H1 (cell line): ENCODE data around the gene C9orf50. TPM values are rescaled to one million over a fixed set of nuclear protein-coding genes. Genes with fewer than 3 reads are reported as not detected.
A peak's percentile ranks its signal among the peaks of the same experiment; 100 is the strongest.

Experiments
- BRCA1 ChIP-seq: IDR thresholded peaks from 2 replicates; pipeline ENCODE4 v1.6.1; 2012; ENCODE audit warnings: low read depth, low read length, improper control_type of control experiment
- CBX5 ChIP-seq: fragments of 300-800, 300-1000 bp; sonication (generic); IDR thresholded peaks from 2 replicates; pipeline ENCODE4 v1.7.1; 2016; ENCODE audit warnings: antibody characterized with exemption, low read length, low read depth
- EGR1 ChIP-seq: IDR thresholded peaks from 2 replicates; pipeline ENCODE4 v1.6.1; 2011; ENCODE audit warnings: low read depth, low read length, borderline replicate concordance
- EP300 ChIP-seq, 2 experiments: IDR thresholded peaks; 1 replicate in 1 of 2; 2 replicates in 1 of 2; pipeline ENCODE4 v1.6.1; 2011 to 2012; ENCODE audit warnings: low read depth in 2 of 2, low read length in 2 of 2, mild to moderate bottlenecking in 2 of 2, borderline replicate concordance in 1 of 2, inconsistent platforms in 1 of 2, moderate library complexity in 1 of 2
- GABPA ChIP-seq: IDR thresholded peaks from 2 replicates; pipeline ENCODE4 v1.6.1; 2011; ENCODE audit warnings: mild to moderate bottlenecking, low read length, moderate library complexity, borderline replicate concordance; ENCODE audit not compliant: insufficient read depth
- HDAC6 ChIP-seq: IDR thresholded peaks from one replicate; pipeline ENCODE4 v1.7.1; 2012; ENCODE audit warnings: low read depth, mild to moderate bottlenecking, inconsistent platforms, low read length, moderate library complexity
- JUND ChIP-seq: IDR thresholded peaks from 2 replicates; pipeline ENCODE4 v1.6.1; 2011; ENCODE audit warnings: mild to moderate bottlenecking, improper control_type of control experiment, low read length
- MAFK ChIP-seq: IDR thresholded peaks from 2 replicates; pipeline ENCODE4 v1.6.1; 2012; ENCODE audit warnings: low read depth, mild to moderate bottlenecking, improper control_type of control experiment, low read length
- PHF8 ChIP-seq: fragments of 200-600 bp; sonication (generic); conservative IDR thresholded peaks from 2 replicates; pipeline ENCODE4 v1.7.1; 2012; ENCODE audit warnings: low read depth, mild to moderate bottlenecking, inconsistent platforms, low read length, moderate library complexity
- POLR2AphosphoS5 ChIP-seq: IDR thresholded peaks from 2 replicates; pipeline ENCODE4 v1.6.1; 2011; ENCODE audit warnings: low read depth, low read length
- RXRA ChIP-seq: IDR thresholded peaks from 2 replicates; pipeline ENCODE4 v1.6.1; 2011; ENCODE audit warnings: low read depth, mild to moderate bottlenecking, low read length, moderate library complexity; ENCODE audit not compliant: insufficient read depth
- SIX5 ChIP-seq: IDR thresholded peaks from 2 replicates; pipeline ENCODE4 v1.6.1; 2011; ENCODE audit warnings: mild to moderate bottlenecking, low read depth, low read length
- SP1 ChIP-seq: IDR thresholded peaks from 2 replicates; pipeline ENCODE4 v1.6.1; 2011; ENCODE audit warnings: low read depth, low read length
- TAF1 ChIP-seq: IDR thresholded peaks from 2 replicates; pipeline ENCODE4 v1.6.1; 2011; ENCODE audit warnings: mild to moderate bottlenecking, low read depth, low read length
- TAF7 ChIP-seq: optimal IDR thresholded peaks from 2 replicates; pipeline ENCODE3; 2011; ENCODE audit warnings: low read depth, mild to moderate bottlenecking, inconsistent platforms, low read length, moderate library complexity, borderline replicate concordance
- TBP ChIP-seq: IDR thresholded peaks from 2 replicates; pipeline ENCODE4 v1.6.1; 2011; ENCODE audit warnings: low read depth, low read length, improper control_type of control experiment
- YY1 ChIP-seq: IDR thresholded peaks from 2 replicates; pipeline ENCODE4 v1.6.1; 2011; ENCODE audit warnings: low read depth, mild to moderate bottlenecking, low read length
- polyA plus RNA-seq, 7 experiments: library from polyadenylated mRNA; depleted of rRNA in 3 of 7; stranded (reverse) in 5 of 7; unstranded in 2 of 7; fragments of >200 nt in 5 of 7; fragments of 200-250 nt in 2 of 7; gene quantifications; 1 replicate in 5 of 7; 2 replicates in 1 of 7; 4 replicates in 1 of 7; pipeline versions ENCODE4 v1.2.1 to v1.2.3, GENCODE V29; 2011 to 2013; ENCODE audit warnings: missing spikeins in 2 of 7, mixed read lengths in 2 of 7
- total RNA-seq: library from RNA; stranded (reverse); fragmentation: NEBNext Ultra II Directional; extraction: Animal tissue kit (Norgen Biotek cat#: 25700); gene quantifications from 2 replicates; pipeline ENCODE4 v1.2.1, GENCODE V29; 2021
- TF ChIP-seq, protein P1 (sequence below): IDR thresholded peaks from 2 replicates; pipeline ENCODE4 v1.6.1; 2012; ENCODE audit warnings: inconsistent platforms
- TF ChIP-seq, protein P2 (sequence below), 3 experiments: IDR thresholded peaks; 1 replicate in 2 of 3; 2 replicates in 1 of 3; pipeline versions ENCODE4 v1.5.1 to v1.6.1; 2011; ENCODE audit warnings: low read length in 3 of 3, mild to moderate bottlenecking in 3 of 3, inconsistent platforms in 2 of 3, low read depth in 1 of 3, moderate library complexity in 1 of 3; ENCODE audit not compliant: insufficient read depth in 1 of 3; ENCODE audit errors: control extremely low read depth in 1 of 3
- TF ChIP-seq, protein P3 (sequence below): IDR thresholded peaks from 2 replicates; pipeline ENCODE4 v1.6.1; 2011; ENCODE audit warnings: low read depth, mild to moderate bottlenecking, low read length; ENCODE audit not compliant: insufficient read depth

Gene C9orf50
- total and polyA plus RNA-seq, 2 of the 8 experiments (the other 6 are each of a cell fraction or from before 2014, with no cell fraction given): not detected

DNA sequence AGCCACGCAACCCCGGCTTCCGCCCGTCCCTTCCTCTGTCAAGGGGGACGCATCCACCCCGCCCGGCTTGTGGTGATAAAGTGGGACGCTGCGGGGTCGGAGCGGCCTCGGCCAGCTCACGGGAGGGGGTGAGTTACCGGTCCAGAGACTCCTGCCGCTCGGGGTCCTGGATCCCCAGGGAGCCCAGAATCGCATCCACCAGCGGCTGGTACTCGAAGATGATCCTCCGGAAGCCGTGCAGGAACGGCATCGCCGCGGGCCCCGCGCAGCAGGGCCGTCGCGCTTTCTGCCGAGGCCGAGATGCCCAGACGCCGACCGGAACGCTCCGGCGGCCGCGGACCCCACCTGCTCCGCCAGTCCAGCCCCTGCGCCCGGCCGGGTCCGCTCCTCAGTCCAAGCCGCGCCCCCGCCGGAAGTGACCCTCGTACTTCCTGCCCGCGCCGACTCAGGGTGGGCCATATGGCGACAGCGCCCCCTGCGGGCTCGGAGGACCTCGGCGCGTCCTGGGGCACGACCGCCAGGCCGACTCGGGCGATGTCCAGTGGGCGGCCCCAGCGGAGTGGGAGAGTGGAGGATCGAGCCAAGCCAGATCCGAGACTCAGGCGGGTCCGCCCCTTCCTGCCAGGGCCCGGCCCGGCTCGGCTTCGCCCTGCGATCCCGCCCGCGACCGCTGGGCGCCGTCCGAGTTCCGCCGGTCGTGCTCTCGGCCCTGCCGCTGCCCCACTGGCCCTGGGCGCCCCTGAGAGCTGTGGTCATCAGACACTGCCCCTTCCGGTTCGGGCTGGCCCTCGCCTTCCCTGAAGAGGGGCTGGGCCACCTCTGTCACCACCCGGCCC, 21.1 kb upstream of the C9orf50 start, which contains the start of gene ASB6 (continued):
- TF ChIP-seq POLR2AphosphoS5 (0 out of 2 replicates have a peak, but pooled peaks have one; percentile 14), EP300 (IDR thresholded peaks at IDR 0.05; ENCODE audit: borderline replicate concordance in 1 of 2, low read depth in 2 of 2, low read length in 2 of 2) (peak in 1 of 2 experiments; percentile 73; a peak in 1 of 3 replicates), TAF7 (peak; percentile 80), JUND (no peak; the same call in 1 of the 2 replicates), SIX5 (no peak; the same call in 1 of the 2 replicates), CBX5 (no peak), PHF8 (peak; percentile 84), TAF1 (peak; percentile 70), EGR1 (peak; percentile 94), BRCA1 (no peak), HDAC6 (no peak), SP1 (0 out of 2 replicates have a peak, but pooled peaks have one; percentile 34), TBP (peak; percentile 66; the same call in 1 of the 2 replicates), GABPA (peak; percentile 94), RXRA (no peak), MAFK (no peak), YY1 (peak; percentile 67)
- TF ChIP-seq, protein P1, sequence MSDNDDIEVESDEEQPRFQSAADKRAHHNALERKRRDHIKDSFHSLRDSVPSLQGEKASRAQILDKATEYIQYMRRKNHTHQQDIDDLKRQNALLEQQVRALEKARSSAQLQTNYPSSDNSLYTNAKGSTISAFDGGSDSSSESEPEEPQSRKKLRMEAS: peak; percentile 80
- TF ChIP-seq, protein P2, sequence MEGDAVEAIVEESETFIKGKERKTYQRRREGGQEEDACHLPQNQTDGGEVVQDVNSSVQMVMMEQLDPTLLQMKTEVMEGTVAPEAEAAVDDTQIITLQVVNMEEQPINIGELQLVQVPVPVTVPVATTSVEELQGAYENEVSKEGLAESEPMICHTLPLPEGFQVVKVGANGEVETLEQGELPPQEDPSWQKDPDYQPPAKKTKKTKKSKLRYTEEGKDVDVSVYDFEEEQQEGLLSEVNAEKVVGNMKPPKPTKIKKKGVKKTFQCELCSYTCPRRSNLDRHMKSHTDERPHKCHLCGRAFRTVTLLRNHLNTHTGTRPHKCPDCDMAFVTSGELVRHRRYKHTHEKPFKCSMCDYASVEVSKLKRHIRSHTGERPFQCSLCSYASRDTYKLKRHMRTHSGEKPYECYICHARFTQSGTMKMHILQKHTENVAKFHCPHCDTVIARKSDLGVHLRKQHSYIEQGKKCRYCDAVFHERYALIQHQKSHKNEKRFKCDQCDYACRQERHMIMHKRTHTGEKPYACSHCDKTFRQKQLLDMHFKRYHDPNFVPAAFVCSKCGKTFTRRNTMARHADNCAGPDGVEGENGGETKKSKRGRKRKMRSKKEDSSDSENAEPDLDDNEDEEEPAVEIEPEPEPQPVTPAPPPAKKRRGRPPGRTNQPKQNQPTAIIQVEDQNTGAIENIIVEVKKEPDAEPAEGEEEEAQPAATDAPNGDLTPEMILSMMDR (IDR thresholded peaks at IDR 0.05; ENCODE audit: control extremely low read depth in 1 of 3, insufficient read depth in 1 of 3, low read depth in 1 of 3, low read length in 3 of 3): peak in 1 of 3 experiments; percentile 97; a peak in 3 of 4 replicates
- TF ChIP-seq, protein P3, sequence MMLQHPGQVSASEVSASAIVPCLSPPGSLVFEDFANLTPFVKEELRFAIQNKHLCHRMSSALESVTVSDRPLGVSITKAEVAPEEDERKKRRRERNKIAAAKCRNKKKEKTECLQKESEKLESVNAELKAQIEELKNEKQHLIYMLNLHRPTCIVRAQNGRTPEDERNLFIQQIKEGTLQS: 0 out of 2 replicates have a peak, but pooled peaks have one; percentile 12
